Left kidney (tissue), 2 donors: Measurements from ENCODE around the gene TTC9B. TPM values are rescaled to one million over a fixed set of nuclear protein-coding genes. Genes with fewer than 3 reads are reported as not detected.
A peak's percentile ranks its signal among the peaks of the same experiment; 100 is the strongest.
"Not testable (repeated sequence)": the region's sequence is repeated elsewhere in the genome, so short reads cannot be mapped to it uniquely, and the experiment has no call there.

Experiments
- DNase-seq: peaks from one replicate; pipeline ENCODE4 v3.0.0-alpha.2; 2013
- polyA plus RNA-seq: library from polyadenylated mRNA; unstranded; fragments of 120-200 nt; gene quantifications from one replicate; pipeline ENCODE4 v1.2.1, GENCODE V29; 2013; ENCODE audit not compliant: insufficient read length

The TTC9B gene
- polyA plus RNA-seq, 1 donor, result 0.25 TPM

- DNase-seq, result no peak
Observed at GRCh38 chr19:40232949-40233810, 15.0 kb upstream of the TTC9B start.

GRCh38 chr19:40232479-40232878 is 14.3 kb upstream of the TTC9B start:
- DNase-seq, result no peak

- DNase-seq, result no peak
Observed at GRCh38 chr19:40231544-40232424, 13.6 kb upstream of the TTC9B start.

- DNase-seq, result no peak
Observed at GRCh38 chr19:40231057-40231456, 12.9 kb upstream of the TTC9B start.

- DNase-seq, result no peak
Observed at GRCh38 chr19:40229926-40230417, 11.8 kb upstream of the TTC9B start.

- DNase-seq, result no peak
Observed at GRCh38 chr19:40229484-40229883, 11.3 kb upstream of the TTC9B start.

- DNase-seq, result no peak
Observed at GRCh38 chr19:40228863-40229262, 10.7 kb upstream of the TTC9B start.

GRCh38 chr19:40228346-40228745 is 10.2 kb upstream of the TTC9B start:
- no peak for DNase-seq

- no peak for DNase-seq
Observed at GRCh38 chr19:40225440-40226305, 7.5 kb upstream of the TTC9B start.

- no peak for DNase-seq
Observed at GRCh38 chr19:40224342-40225150, 6.4 kb upstream of the TTC9B start.

GRCh38 chr19:40223135-40223822 is 5.1 kb upstream of the TTC9B start:
- DNase-seq, result no peak

- peak; percentile 83 for DNase-seq
Observed at GRCh38 chr19:40221858-40222619, 3.9 kb upstream of the TTC9B start.

GRCh38 chr19:40220674-40221073 is 2.5 kb upstream of the TTC9B start:
- DNase-seq, result no peak

- DNase-seq, result no peak
Observed at GRCh38 chr19:40219721-40220276, 1.6 kb upstream of the TTC9B start.

- DNase-seq, result not testable (repeated sequence)
Observed at GRCh38 chr19:40219029-40219428, 845 bp upstream of the TTC9B start.

GRCh38 chr19:40217027-40217810 is 965 bp downstream of the TTC9B start:
- DNase-seq, result no peak

GRCh38 chr19:40216777-40217026 is 1.5 kb downstream of the TTC9B start:
- DNase-seq, result no peak

- no peak for DNase-seq
Observed at GRCh38 chr19:40216013-40216776, 2.0 kb downstream of the TTC9B start.
